SK-N-SH (cell line): ENCODE data around the gene SETBP1. TPM values are rescaled to one million over a fixed set of nuclear protein-coding genes. Genes with fewer than 3 reads are reported as not detected.

Experiments
- CTCF ChIA-PET: fragments of 300-600, 350-600 bp; formaldehyde crosslinking; extraction: SDS; loops from one replicate; lab custom pipeline; 2021; lab: Yijun Ruan, JAX
- POLR2A ChIA-PET: fragments of 350-600 bp; sonication (Branson Sonifier 250); formaldehyde crosslinking; extraction: SDS; loops from one replicate; lab custom pipeline; 2020; ENCODE audit warnings: antibody characterized with exemption, inconsistent platforms; lab: Yijun Ruan, JAX
- DNase-seq: peaks from one replicate; pipeline ENCODE4 v3.0.0; 2012
- H2AFZ ChIP-seq: fragments of 200-600 bp; sonication (generic); 2 replicates; pipeline ENCODE4 v1.8.1; 2016; ENCODE audit warnings: antibody characterized with exemption, mild to moderate bottlenecking, low read depth
- H3F3A ChIP-seq: fragments of 200-600 bp; sonication (generic); replicated peaks from 2 replicates; pipeline ENCODE3; 2016; ENCODE audit warnings: antibody characterized with exemption, mild to moderate bottlenecking; ENCODE audit not compliant: insufficient read depth
- H3K27ac ChIP-seq, 2 experiments: fragments of 200-500 bp in 1 of 2; fragments of 200-600 bp in 1 of 2; sonication (Bioruptor generic) in 1 of 2; sonication (generic), shearing (Covaris generic) in 1 of 2; 2 replicates each; pipeline versions ENCODE4 v1.5.1 to v1.6.1; 2014 to 2016; ENCODE audit warnings: low read depth in 2 of 2, inconsistent platforms in 1 of 2, low read length in 1 of 2, mild to moderate bottlenecking in 1 of 2, mixed read lengths in 1 of 2
- H3K27me3 ChIP-seq: fragments of 200-600 bp; sonication (generic), shearing (Covaris generic); 2 replicates; pipeline ENCODE4 v1.6.1; 2016; ENCODE audit warnings: mixed run types; ENCODE audit not compliant: insufficient read depth
- H3K36me3 ChIP-seq, 2 experiments: fragments of 200-500 bp in 1 of 2; fragments of 200-600 bp in 1 of 2; sonication (Bioruptor generic) in 1 of 2; sonication (generic) in 1 of 2; replicated peaks in 1 of 2; 2 replicates each; pipeline versions ENCODE3 to v1.5.1; 2014 to 2016; ENCODE audit warnings: low read length in 1 of 2, mild to moderate bottlenecking in 1 of 2; ENCODE audit not compliant: insufficient read depth in 2 of 2, control insufficient read depth in 1 of 2
- H3K4me1 ChIP-seq, 2 experiments: fragments of 200-500 bp in 1 of 2; fragments of 200-600 bp in 1 of 2; sonication (Bioruptor generic) in 1 of 2; sonication (generic), shearing (Covaris generic) in 1 of 2; 2 replicates each; pipeline versions ENCODE4 v1.5.1 to v1.6.1; 2014 to 2016; ENCODE audit warnings: low read depth in 1 of 2, low read length in 1 of 2, mixed run types in 1 of 2; ENCODE audit not compliant: insufficient read depth in 2 of 2, control insufficient read depth in 1 of 2
- H3K4me2 ChIP-seq: fragments of 200-600 bp; sonication (generic), shearing (Covaris generic); 2 replicates; pipeline ENCODE4 v1.6.1; 2017; ENCODE audit warnings: mixed run types
- H3K4me3 ChIP-seq, 2 experiments: fragments of 200-500 bp in 1 of 2; fragments of 200-600 bp in 1 of 2; sonication (Bioruptor generic) in 1 of 2; sonication (generic), shearing (Covaris generic) in 1 of 2; 2 replicates each; pipeline versions ENCODE4 v1.5.1 to v1.8.1; 2014 to 2016; ENCODE audit warnings: low read depth in 2 of 2, inconsistent platforms in 1 of 2, low read length in 1 of 2, mild to moderate bottlenecking in 1 of 2, mixed read lengths in 1 of 2, moderate library complexity in 1 of 2
- H3K79me2 ChIP-seq: fragments of 200-600 bp; sonication (generic); 2 replicates; pipeline ENCODE4 v1.8.1; 2017; ENCODE audit warnings: mild to moderate bottlenecking; ENCODE audit not compliant: insufficient read depth
- H3K9ac ChIP-seq: fragments of 200-600 bp; sonication (generic); 2 replicates; pipeline ENCODE4 v1.6.1; 2017; ENCODE audit warnings: mixed run types
- H3K9me2 ChIP-seq: fragments of 200-600 bp; sonication (generic); 2 replicates; pipeline ENCODE4 v1.6.1; 2017; ENCODE audit warnings: mixed run types
- H3K9me3 ChIP-seq: fragments of 200-600 bp; sonication (generic); 2 replicates; pipeline ENCODE4 v1.6.1; 2017; ENCODE audit warnings: mixed run types, mild to moderate bottlenecking, moderate library complexity
- H4K20me1 ChIP-seq: fragments of 200-600 bp; sonication (generic); 2 replicates; pipeline ENCODE4 v1.6.1; 2017; ENCODE audit warnings: mild to moderate bottlenecking, mixed run types; ENCODE audit not compliant: insufficient read depth
- CHD2 ChIP-seq: fragments of 150-350 bp; IDR thresholded peaks from 2 replicates; pipeline ENCODE4 v1.6.1; 2018; ENCODE audit warnings: low read length; ENCODE audit not compliant: partially characterized antibody
- EZH2phosphoT487 ChIP-seq: fragments of 200-600 bp; sonication (generic); IDR thresholded peaks from 2 replicates; pipeline ENCODE4 v1.6.1; 2017; ENCODE audit warnings: low read depth, mixed run types, mild to moderate bottlenecking, antibody characterized with exemption, moderate library complexity, borderline replicate concordance
- FOSL2 ChIP-seq: IDR thresholded peaks from 2 replicates; pipeline ENCODE4 v1.4.0; 2012; ENCODE audit warnings: low read depth, mild to moderate bottlenecking, moderate library complexity, borderline replicate concordance
- FOXJ3 ChIP-seq: sonication (generic); formaldehyde crosslinking; IDR thresholded peaks from 2 replicates; pipeline ENCODE4 v1.5.1; 2020; ENCODE audit warnings: mild to moderate bottlenecking, missing genetic modification reagents
- FOXM1 ChIP-seq: IDR thresholded peaks from 2 replicates; pipeline ENCODE4 v1.4.0; 2012; ENCODE audit warnings: low read depth, mild to moderate bottlenecking
- GABPA ChIP-seq: IDR thresholded peaks from 2 replicates; pipeline ENCODE4 v1.4.0; 2012; ENCODE audit warnings: low read depth, mild to moderate bottlenecking
- MEF2A ChIP-seq: IDR thresholded peaks from 2 replicates; pipeline ENCODE4 v1.4.0; 2012; ENCODE audit warnings: low read depth, borderline replicate concordance
- MXI1 ChIP-seq: IDR thresholded peaks from 2 replicates; pipeline ENCODE4 v1.6.1; 2012; ENCODE audit warnings: mild to moderate bottlenecking, low read depth, low read length, improper control_type of control experiment
- NRF1 ChIP-seq: IDR thresholded peaks from 2 replicates; pipeline ENCODE4 v1.6.1; 2012; ENCODE audit warnings: low read depth, mild to moderate bottlenecking, low read length
- RAD21 ChIP-seq: IDR thresholded peaks from 2 replicates; pipeline ENCODE4 v1.6.1; 2012; ENCODE audit warnings: mild to moderate bottlenecking, low read length
- RCOR1 ChIP-seq: fragments of 150-350 bp; IDR thresholded peaks from 2 replicates; pipeline ENCODE4 v1.6.1; 2017; ENCODE audit warnings: antibody characterized with exemption, low read length
- RFX5 ChIP-seq: IDR thresholded peaks from 2 replicates; pipeline ENCODE4 v1.6.1; 2012; ENCODE audit warnings: mild to moderate bottlenecking, improper control_type of control experiment, low read length
- SIN3A ChIP-seq: IDR thresholded peaks from 2 replicates; pipeline ENCODE4 v1.6.1; 2012; ENCODE audit warnings: low read depth, mild to moderate bottlenecking, low read length, moderate library complexity, borderline replicate concordance
- SMC3 ChIP-seq: IDR thresholded peaks from 2 replicates; pipeline ENCODE4 v1.6.1; 2012; ENCODE audit warnings: low read depth, low read length, improper control_type of control experiment
- TAF1 ChIP-seq: IDR thresholded peaks from 2 replicates; pipeline ENCODE4 v1.6.1; 2012; ENCODE audit warnings: low read depth, mild to moderate bottlenecking, low read length, moderate library complexity, borderline replicate concordance
- TCF12 ChIP-seq: IDR thresholded peaks from 2 replicates; pipeline ENCODE4 v1.4.0; 2012
- YY1 ChIP-seq: IDR thresholded peaks from 2 replicates; pipeline ENCODE4 v1.4.0; 2012; ENCODE audit warnings: low read depth, mild to moderate bottlenecking
- WGBS: methylation state at CpG from one replicate; pipeline ENCODE4 v1.1.6; 2017; ENCODE audit warnings: low lambda C conversion rate; 5-methylcytosine and 5-hydroxymethylcytosine counted together
- polyA plus RNA-seq, 3 experiments: library from polyadenylated mRNA; depleted of rRNA; stranded (reverse); fragments of >200 nt; gene quantifications; 2 replicates each; pipeline ENCODE4 v1.2.3, GENCODE V29; 2012
- TF ChIP-seq, protein P1 (sequence below): IDR thresholded peaks from 2 replicates; pipeline ENCODE4 v1.4.0; 2012; ENCODE audit warnings: low read depth, borderline replicate concordance
- TF ChIP-seq, protein P2 (sequence below): fragments of 150-350 bp; IDR thresholded peaks from 2 replicates; pipeline ENCODE4 v1.6.1; 2016; ENCODE audit warnings: mild to moderate bottlenecking, low read depth, low read length
- TF ChIP-seq, protein P3 (sequence below): IDR thresholded peaks from 2 replicates; pipeline ENCODE4 v1.6.1; 2012; ENCODE audit warnings: mild to moderate bottlenecking, low read depth, low read length, moderate library complexity

The SETBP1 gene
- polyA plus RNA-seq, 1 of the 3 experiments (the other 2 are of a cell fraction): 3.0 TPM

DNA sequence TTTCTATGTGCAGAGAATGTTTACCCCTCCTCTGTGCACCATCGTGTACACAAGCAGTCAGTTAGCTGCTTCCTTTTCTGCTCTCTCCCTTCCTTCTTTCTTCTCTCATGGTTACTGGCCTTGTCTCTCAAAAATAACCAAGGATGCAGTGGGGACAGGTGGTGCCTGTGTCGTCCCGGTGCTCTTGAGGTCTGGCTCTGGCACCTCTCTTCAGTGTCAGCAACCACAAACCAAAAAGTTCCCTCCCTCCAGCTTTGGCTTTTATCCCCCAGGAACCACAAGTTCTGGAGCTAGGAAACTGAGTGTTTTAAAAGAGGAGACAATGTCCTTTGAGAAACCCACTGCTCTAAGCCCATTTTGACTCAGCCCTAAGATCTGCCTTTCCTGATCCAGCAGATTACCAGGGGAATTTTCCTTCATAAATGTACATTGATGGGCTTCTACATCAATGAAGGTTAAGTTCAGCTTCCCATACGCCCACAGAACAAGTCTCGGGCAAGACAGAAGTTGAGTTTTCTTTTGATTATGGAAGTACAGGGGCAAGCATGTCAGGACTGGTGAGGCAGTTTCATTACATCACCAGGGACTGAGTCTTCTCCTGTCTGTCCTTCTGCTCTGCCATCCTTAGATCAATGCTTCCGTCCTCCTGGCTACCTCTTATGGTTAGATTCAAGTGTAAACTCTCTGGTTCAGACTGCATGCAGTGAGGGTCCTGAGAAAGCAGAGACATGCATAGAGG lies 232.2 kb downstream of the SETBP1 start:
- CTCF ChIA-PET: no interaction called here
- H3K9me2 ChIP-seq: no peaks in the 10 kb centered on the region
- H3K27me3 ChIP-seq: no peaks in the 10 kb centered on the region

DNA sequence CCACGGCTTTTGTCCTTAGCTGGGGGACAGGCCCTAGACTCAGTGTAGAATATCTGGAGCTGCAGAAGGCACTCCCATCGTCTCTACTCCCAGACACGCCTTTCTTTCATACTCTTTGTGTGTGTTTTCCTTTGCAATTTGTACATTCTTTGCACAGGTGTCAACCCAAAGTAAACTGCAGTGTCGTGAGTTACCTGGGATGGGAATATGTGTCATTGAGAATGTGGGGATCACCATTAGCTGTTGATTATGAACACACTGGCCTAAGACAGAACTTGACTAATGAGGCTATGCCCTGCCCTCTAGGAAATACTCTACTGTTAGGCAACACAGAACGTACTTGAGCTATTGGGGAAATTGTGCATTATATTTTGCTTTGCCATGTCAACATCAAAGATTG lies 233.3 kb downstream of the SETBP1 start:
- Histone ChIP-seq H3K9me3 (no peaks in the 10 kb centered on the region), H3K4me2 (no peak overlapping the region), H4K20me1 (no peaks in the 10 kb centered on the region), H2AFZ (no peak overlapping the region), H3K27ac (no peak overlapping the region), H3K9ac (no peak overlapping the region), H3K4me3 (no peak overlapping the region), H3K79me2 (no peaks in the 10 kb centered on the region), H3K9me2 (no peaks in the 10 kb centered on the region), H3K27me3 (no peaks in the 10 kb centered on the region), H3F3A (peaks cover 4% of the 10 kb centered on the region), H3K4me1 (no peaks in the 10 kb centered on the region), H3K36me3 (no peaks in the 10 kb centered on the region)
- CTCF ChIA-PET: interaction anchor here (0.9 kb wide), 1 partner anchor 11 kb away, joined by 3 read pairs; no protein-coding TSS in a partner anchor
- no peak for TF ChIP-seq RFX5
- no peak for TF ChIP-seq SIN3A
- no peak for TF ChIP-seq GABPA
- no peak for TF ChIP-seq EZH2phosphoT487
- TF ChIP-seq TCF12: no peak
- no peak for TF ChIP-seq FOXJ3
- TF ChIP-seq TAF1: no peak
- no peak for TF ChIP-seq RCOR1
- TF ChIP-seq CHD2: no peak
- TF ChIP-seq YY1: no peak
- no peak for TF ChIP-seq MEF2A
- TF ChIP-seq FOXM1: no peak
- TF ChIP-seq, protein P1, sequence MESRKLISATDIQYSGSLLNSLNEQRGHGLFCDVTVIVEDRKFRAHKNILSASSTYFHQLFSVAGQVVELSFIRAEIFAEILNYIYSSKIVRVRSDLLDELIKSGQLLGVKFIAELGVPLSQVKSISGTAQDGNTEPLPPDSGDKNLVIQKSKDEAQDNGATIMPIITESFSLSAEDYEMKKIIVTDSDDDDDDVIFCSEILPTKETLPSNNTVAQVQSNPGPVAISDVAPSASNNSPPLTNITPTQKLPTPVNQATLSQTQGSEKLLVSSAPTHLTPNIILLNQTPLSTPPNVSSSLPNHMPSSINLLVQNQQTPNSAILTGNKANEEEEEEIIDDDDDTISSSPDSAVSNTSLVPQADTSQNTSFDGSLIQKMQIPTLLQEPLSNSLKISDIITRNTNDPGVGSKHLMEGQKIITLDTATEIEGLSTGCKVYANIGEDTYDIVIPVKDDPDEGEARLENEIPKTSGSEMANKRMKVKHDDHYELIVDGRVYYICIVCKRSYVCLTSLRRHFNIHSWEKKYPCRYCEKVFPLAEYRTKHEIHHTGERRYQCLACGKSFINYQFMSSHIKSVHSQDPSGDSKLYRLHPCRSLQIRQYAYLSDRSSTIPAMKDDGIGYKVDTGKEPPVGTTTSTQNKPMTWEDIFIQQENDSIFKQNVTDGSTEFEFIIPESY: no peak
- TF ChIP-seq RAD21: no peak
- POLR2A ChIA-PET: no interaction called here
- DNase-seq: no peak
- 90% methylated on average over 5 of the region's 5 CpGs for WGBS

More for the DNA sequence above, 232.2 kb downstream of the SETBP1 start:
- Histone ChIP-seq H2AFZ (no peak overlapping the region), H3K27ac (no peak overlapping the region), H3F3A (peaks cover 4% of the 10 kb centered on the region), H3K4me1 (no peaks in the 10 kb centered on the region), H3K9ac (no peak overlapping the region), H3K4me3 (no peak overlapping the region), H3K4me2 (no peak overlapping the region), H3K9me3 (no peaks in the 10 kb centered on the region), H3K36me3 (no peaks in the 10 kb centered on the region)
- TF ChIP-seq, protein P2, sequence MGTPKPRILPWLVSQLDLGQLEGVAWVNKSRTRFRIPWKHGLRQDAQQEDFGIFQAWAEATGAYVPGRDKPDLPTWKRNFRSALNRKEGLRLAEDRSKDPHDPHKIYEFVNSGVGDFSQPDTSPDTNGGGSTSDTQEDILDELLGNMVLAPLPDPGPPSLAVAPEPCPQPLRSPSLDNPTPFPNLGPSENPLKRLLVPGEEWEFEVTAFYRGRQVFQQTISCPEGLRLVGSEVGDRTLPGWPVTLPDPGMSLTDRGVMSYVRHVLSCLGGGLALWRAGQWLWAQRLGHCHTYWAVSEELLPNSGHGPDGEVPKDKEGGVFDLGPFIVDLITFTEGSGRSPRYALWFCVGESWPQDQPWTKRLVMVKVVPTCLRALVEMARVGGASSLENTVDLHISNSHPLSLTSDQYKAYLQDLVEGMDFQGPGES: no peak
- TF ChIP-seq SMC3: no peak
- no peak for TF ChIP-seq FOSL2
- TF ChIP-seq MXI1: no peak
- no peak for TF ChIP-seq NRF1
- TF ChIP-seq SIN3A: no peak
- TF ChIP-seq, protein P3, sequence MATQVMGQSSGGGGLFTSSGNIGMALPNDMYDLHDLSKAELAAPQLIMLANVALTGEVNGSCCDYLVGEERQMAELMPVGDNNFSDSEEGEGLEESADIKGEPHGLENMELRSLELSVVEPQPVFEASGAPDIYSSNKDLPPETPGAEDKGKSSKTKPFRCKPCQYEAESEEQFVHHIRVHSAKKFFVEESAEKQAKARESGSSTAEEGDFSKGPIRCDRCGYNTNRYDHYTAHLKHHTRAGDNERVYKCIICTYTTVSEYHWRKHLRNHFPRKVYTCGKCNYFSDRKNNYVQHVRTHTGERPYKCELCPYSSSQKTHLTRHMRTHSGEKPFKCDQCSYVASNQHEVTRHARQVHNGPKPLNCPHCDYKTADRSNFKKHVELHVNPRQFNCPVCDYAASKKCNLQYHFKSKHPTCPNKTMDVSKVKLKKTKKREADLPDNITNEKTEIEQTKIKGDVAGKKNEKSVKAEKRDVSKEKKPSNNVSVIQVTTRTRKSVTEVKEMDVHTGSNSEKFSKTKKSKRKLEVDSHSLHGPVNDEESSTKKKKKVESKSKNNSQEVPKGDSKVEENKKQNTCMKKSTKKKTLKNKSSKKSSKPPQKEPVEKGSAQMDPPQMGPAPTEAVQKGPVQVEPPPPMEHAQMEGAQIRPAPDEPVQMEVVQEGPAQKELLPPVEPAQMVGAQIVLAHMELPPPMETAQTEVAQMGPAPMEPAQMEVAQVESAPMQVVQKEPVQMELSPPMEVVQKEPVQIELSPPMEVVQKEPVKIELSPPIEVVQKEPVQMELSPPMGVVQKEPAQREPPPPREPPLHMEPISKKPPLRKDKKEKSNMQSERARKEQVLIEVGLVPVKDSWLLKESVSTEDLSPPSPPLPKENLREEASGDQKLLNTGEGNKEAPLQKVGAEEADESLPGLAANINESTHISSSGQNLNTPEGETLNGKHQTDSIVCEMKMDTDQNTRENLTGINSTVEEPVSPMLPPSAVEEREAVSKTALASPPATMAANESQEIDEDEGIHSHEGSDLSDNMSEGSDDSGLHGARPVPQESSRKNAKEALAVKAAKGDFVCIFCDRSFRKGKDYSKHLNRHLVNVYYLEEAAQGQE: no peak
- TF ChIP-seq, all 33 proteins: peak for 0
- Histone ChIP-seq H3K79me2 (no peaks in the 10 kb centered on the region), H4K20me1 (no peaks in the 10 kb centered on the region)
- POLR2A ChIA-PET: no interaction called here
- no peak for DNase-seq
- WGBS: 81% methylated on average over 6 of the region's 6 CpGs
